ENCODE results near the gene FARSA. TPM values are rescaled to one million over a fixed set of nuclear protein-coding genes. Genes with fewer than 3 reads are reported as not detected.

Gene FARSA
- total and polyA plus RNA-seq, 2 of the 8 experiments (the other 6 are each of a cell fraction or from before 2014, with no cell fraction given) = 61.0 to 103 TPM

DNA sequence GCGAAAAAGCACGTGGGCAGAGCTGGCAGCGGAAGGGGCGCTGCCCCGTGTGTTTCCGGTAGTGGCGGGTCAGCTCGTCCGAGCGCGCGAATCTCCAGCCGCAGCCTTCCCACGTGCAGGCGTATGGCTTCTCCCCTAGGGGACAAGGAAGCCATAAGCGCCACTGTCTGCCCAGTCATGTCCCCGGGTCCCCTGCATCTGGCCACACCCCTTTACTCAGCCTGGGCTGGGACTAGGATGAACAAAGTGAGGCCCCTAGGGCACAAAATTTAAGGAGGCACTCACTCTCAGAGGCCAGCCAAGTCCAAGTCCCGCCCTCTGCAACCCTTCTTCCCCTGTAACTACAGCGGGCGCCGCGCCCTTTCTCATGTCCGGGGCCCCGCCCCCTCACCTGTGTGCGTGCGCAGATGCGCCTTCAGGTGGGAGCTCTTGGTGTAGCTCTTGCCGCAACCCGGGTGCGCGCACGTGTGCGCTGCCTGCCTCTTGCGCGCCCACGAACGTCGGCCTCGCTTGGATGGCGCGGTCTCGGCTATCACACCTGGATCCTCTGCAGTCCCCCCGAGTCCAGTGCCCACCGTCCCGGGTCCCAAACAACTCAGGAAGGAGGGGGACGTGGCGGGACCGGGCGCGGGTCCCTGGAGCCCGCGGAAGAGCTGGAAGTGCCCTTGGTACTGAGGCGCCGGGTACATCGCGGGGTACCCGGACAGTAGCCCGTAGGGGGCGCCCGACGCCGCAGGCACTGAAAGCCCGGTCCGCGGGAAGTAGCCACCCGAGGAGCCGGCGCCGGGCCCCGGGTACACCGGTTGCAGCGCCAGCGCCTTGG, 48.4 kb downstream of the FARSA start:
- POLR2A ChIA-PET (ENCODE audit: partially characterized antibody) = interaction anchor here (0.6 to 12.3 kb wide), 32 partner anchors 8 to 182 kb away, joined by 3 to 110 read pairs (median 5); partner anchors contain the start of genes CALR, FARSA, GADD45GIP1 and GCDH
- FAIRE-seq = peak; percentile 52
- no peak for TF ChIP-seq NANOG (IDR thresholded peaks at IDR 0.05; ENCODE audit: insufficient read depth, low read depth, low read length, poor library complexity, severe bottlenecking)
- TF ChIP-seq, protein P1, sequence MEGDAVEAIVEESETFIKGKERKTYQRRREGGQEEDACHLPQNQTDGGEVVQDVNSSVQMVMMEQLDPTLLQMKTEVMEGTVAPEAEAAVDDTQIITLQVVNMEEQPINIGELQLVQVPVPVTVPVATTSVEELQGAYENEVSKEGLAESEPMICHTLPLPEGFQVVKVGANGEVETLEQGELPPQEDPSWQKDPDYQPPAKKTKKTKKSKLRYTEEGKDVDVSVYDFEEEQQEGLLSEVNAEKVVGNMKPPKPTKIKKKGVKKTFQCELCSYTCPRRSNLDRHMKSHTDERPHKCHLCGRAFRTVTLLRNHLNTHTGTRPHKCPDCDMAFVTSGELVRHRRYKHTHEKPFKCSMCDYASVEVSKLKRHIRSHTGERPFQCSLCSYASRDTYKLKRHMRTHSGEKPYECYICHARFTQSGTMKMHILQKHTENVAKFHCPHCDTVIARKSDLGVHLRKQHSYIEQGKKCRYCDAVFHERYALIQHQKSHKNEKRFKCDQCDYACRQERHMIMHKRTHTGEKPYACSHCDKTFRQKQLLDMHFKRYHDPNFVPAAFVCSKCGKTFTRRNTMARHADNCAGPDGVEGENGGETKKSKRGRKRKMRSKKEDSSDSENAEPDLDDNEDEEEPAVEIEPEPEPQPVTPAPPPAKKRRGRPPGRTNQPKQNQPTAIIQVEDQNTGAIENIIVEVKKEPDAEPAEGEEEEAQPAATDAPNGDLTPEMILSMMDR (IDR thresholded peaks at IDR 0.05; ENCODE audit: control extremely low read depth in 1 of 3, insufficient read depth in 1 of 3, low read depth in 1 of 3, low read length in 3 of 3) = peak; percentile 54 to 71 (median 57)
- peak; percentile 82 for TF ChIP-seq TAF7 (optimal IDR thresholded peaks at IDR 0.05; ENCODE audit: borderline replicate concordance, low read depth, low read length)
- TF ChIP-seq, protein P2, sequence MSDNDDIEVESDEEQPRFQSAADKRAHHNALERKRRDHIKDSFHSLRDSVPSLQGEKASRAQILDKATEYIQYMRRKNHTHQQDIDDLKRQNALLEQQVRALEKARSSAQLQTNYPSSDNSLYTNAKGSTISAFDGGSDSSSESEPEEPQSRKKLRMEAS (IDR thresholded peaks at IDR 0.05) = peak; percentile 97
- TF ChIP-seq CBX5 (IDR thresholded peaks at IDR 0.05; ENCODE audit: low read depth, low read length) = no peak
- peak; percentile 32; the same call in 1 of the 2 replicates for TF ChIP-seq CEBPB (IDR thresholded peaks at IDR 0.05; ENCODE audit: low read depth, low read length)
- TF ChIP-seq ASH2L (IDR thresholded peaks at IDR 0.05; ENCODE audit: low read length) = peak; percentile 93

More for the DNA sequence above, 48.4 kb downstream of the FARSA start:
- Histone ChIP-seq H4K91ac (replicated peaks; ENCODE audit: insufficient read length, low read length) (peak overlapping the region; percentile 94), H3K14ac (ENCODE audit: insufficient read length) (no peak overlapping the region), H2AFZ (ENCODE audit: low read length) (peak overlapping the region; percentile 60; the same call in 1 of the 2 replicates), H3K18ac (ENCODE audit: extremely low read depth, low read length) (peak overlapping the region; percentile 60), H3K27ac (ENCODE audit: low read depth, low read length) (peak overlapping the region; percentile 68; the same call in 1 of the 2 replicates), H3K4me3 (ENCODE audit: extremely low read depth in 1 of 4, insufficient read depth in 2 of 4, low read depth in 3 of 4, low read length in 4 of 4) (peak overlapping the region; percentile 60 to 77 (median 76)), H4K8ac (ENCODE audit: extremely low read depth, insufficient read depth, low read length) (peak overlapping the region; percentile 90), H4K20me1 (replicated peaks in 1 of 2; ENCODE audit: control insufficient read depth in 1 of 2, insufficient read depth in 2 of 2, low read length in 2 of 2) (no peaks in the 10 kb centered on the region), H3K36me3 (ENCODE audit: control insufficient read depth in 2 of 4, insufficient read depth in 4 of 4, low read length in 3 of 4) (no peaks in the 10 kb centered on the region), H3K9ac (replicated peaks in 1 of 4; ENCODE audit: extremely low read depth in 1 of 4, low read depth in 3 of 4, low read length in 3 of 4) (peak overlapping the region in 2 of 4 experiments; percentile 69 to 71; a peak in 4 of 7 replicates), H2BK15ac (ENCODE audit: low read length) (peak overlapping the region; percentile 96; the same call in 1 of the 2 replicates), H3K23ac (ENCODE audit: insufficient read length) (no peak overlapping the region), H3K4ac (replicated peaks; ENCODE audit: insufficient read length, low read depth, low read length) (peak overlapping the region; percentile 99), H2BK5ac (ENCODE audit: low read depth, low read length) (peak overlapping the region; percentile 85), H2BK120ac (replicated peaks; ENCODE audit: low read depth, low read length) (peak overlapping the region; percentile 81), H4K5ac (ENCODE audit: insufficient read length, low read depth, low read length) (peak overlapping the region; percentile 68), H2BK20ac (ENCODE audit: low read length) (peak overlapping the region; percentile 66; the same call in 1 of the 2 replicates), H2AK5ac (ENCODE audit: low read depth, low read length) (0 out of 2 replicates have a peak overlapping the region, but pooled peaks have one; percentile 6), H3K79me1 (ENCODE audit: low read depth, low read length) (no peaks in the 10 kb centered on the region), H3K27me3 (replicated peaks in 1 of 4; ENCODE audit: control insufficient read depth in 3 of 4, extremely low read depth in 1 of 4, insufficient read depth in 3 of 4, low read length in 3 of 4) (peaks cover 0 to 9% (median 4%) of the 10 kb centered on the region in 4 experiments; a peak in 4 of 7 replicates), H3K9me3 (ENCODE audit: insufficient read depth in 2 of 2, low read depth in 1 of 2, low read length in 1 of 2) (no peaks in the 10 kb centered on the region; a peak in 2 of 4 replicates), H3K4me2 (ENCODE audit: insufficient read depth in 1 of 2, low read depth in 2 of 2, low read length in 2 of 2) (peak overlapping the region; percentile 75 to 97), H3K56ac (replicated peaks; ENCODE audit: insufficient read length, low read depth, low read length) (peak overlapping the region; percentile 52), H2BK12ac (ENCODE audit: low read depth, low read length) (peak overlapping the region; percentile 99), H3K23me2 (ENCODE audit: low read depth, low read length) (peaks cover 11% of the 10 kb centered on the region; the same call in 1 of the 2 replicates), H3K4me1 (replicated peaks in 1 of 4; ENCODE audit: control insufficient read depth in 3 of 4, insufficient read depth in 4 of 4, low read length in 3 of 4) (peaks cover 0 to 7% (median 6%) of the 10 kb centered on the region in 4 experiments; a peak in 5 of 7 replicates), H3K79me2 (ENCODE audit: control insufficient read depth in 1 of 2, insufficient read depth in 2 of 2, low read length in 2 of 2) (no peaks in the 10 kb centered on the region)
- peak; percentile 94 to 99 for DNase-seq (ENCODE audit: low read depth in 1 of 2, low spot score in 2 of 2)
- CTCF ChIA-PET (ENCODE audit: partially characterized antibody) = interaction anchor here (0.6 to 2.3 kb wide), 28 partner anchors 9 to 745 kb away, joined by 3 to 19 read pairs (median 4); partner anchors contain the start of genes RNASEH2A, THSD8 and ZNF20
- 6% methylated on average over 62 of the region's 73 CpGs; no CpG with 5 or more reads in 1 of the 2 experiments for WGBS, 2 experiments (ENCODE audit: extremely low coverage in 1 of 2, insufficient coverage in 1 of 2, insufficient read length in 1 of 2, insufficient replicate concordance in 2 of 2, low coverage in 1 of 2, low lambda C conversion rate in 2 of 2, missing lambda C conversion rate in 1 of 2)
